ENCODE results near the gene SV2C.
A peak's percentile ranks its signal among the peaks of the same experiment; 100 is the strongest.
"Not testable (repeated sequence)": the region's sequence is repeated elsewhere in the genome, so short reads cannot be mapped to it uniquely, and the experiment has no call there.

Gene SV2C

DNA sequence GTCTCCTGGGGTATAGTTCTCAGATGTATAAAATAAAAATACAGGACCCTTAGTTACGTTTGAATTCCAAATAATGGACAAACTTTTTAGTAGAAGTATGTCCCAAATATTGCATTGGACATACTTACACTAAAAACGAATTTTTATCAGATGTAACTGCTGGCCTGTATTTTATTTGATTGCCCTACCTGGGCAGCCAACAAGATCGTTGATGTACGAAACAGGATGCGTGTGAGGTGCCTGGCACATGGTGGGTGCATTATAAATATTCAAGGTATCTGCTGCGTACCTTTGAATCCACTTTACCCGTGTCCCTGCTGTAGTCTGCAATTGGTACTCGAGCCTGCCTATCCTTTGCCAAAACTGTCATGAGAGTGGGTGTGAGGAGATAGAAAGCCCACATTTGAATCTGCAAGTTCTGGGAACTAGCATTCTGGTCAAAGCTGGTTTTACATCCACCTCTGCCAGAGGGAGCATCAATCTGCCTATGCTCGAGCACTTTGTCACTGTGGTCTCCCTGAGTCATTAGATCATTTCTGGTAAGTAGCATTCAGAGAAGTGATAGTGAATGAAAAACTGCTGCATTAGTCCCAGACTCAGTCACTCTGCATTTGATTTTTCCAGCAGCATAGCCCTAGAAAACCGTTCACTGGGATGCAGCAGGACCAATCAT is 186.2 kb downstream of the SV2C start:
- DNase-seq = no peak

DNA sequence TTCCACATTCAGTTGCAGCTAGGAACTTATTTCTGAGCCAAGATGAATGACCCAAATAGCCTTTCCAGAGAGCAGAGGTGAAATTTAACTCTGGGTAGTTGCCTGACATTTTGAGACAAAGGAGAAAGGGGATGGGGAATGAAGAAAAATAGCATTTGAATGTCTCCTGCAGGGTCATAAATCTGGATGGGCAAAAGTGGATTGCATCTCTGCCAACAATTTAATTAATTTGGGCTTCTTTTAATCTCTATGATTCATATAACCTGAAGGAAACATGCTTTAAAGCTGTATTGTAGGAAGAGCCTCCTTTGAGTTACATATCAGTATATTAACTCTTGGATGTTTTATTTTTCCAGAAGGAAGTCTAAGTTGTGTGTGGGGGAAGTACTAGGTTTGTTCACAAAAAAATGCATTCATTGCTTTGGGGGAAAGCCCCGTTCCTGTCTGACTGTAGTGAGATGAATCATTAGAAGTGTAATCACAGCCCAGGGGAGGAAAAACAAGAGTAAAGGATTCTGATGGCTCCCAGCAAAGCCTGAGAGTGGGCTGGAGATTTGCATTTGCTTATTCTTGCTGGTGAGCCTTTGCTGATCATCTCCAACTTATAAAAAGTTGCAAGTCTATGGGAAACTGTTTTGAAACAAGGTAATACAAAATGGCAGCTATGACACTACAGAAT is 186.9 kb downstream of the SV2C start:
- no peak for DNase-seq

DNA sequence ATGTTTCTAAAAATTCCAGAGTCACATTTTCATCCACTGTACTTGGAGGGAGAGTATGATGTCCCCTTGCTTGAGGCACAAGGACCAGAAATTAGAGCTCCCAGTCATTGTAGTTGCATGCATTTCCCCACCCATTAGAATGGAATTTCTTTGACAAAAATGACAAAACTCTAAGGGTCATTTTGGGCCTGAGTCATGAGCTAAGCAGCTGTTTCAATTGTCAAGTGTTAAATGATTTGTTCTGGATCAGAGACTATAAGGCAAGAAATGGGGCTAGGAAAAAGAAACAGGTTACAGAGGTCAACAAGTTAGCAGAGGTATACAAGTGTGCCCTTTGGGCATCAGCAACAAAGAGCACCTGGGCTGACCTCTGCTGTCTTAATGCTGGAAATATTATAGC is 188.7 kb downstream of the SV2C start:
- no peak for DNase-seq

DNA sequence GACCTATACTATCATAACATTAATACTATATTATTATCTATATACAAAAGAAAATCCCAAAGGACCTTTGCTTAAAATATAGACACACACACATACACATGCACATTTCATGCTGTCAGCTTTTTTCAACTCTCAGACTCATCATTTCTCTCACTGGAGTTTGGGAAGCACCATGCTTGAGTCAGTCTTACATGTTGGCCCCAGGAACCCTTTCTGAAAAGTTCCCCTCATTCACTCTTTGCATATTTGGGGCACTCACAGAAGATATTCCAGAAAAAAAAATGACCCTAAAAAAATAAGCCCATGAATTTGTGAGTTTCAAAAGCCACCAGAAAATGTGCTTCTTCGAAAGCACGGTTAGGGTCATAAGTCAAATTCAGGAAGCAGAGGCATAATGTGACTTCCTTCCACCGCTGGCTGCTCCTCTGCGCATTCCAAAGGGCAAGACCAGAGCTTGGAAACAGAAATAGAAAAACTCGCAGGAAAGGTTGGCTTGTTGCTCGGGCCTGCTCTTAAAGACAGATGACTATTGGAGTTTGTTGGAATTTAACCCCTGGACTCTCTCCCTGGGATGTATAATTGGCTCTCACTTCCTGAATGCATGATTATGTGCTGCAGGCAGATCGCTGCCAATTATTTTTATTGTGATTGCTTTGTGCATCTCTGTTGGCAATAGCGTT is 190.2 kb downstream of the SV2C start:
- DNase-seq = peak; percentile 67

DNA sequence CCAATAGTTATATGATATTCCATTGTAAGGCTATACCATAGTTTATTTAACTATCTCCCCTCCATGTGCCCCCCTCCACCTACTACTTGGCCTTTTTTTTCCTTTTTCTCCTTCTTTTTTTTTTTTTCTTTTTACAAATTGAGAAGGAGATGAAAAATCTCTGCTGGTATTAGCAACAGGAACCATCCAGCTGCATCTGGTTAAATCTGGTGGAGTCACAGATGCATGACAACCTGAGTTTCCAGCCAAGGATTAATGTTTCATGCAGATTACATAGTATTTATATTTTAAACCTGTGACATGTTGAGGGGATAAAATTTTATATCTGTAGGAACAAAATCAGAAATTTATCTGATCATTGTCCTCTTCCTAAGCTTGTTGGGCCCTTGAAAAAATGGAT is 191.4 kb downstream of the SV2C start:
- no peak for DNase-seq

DNA sequence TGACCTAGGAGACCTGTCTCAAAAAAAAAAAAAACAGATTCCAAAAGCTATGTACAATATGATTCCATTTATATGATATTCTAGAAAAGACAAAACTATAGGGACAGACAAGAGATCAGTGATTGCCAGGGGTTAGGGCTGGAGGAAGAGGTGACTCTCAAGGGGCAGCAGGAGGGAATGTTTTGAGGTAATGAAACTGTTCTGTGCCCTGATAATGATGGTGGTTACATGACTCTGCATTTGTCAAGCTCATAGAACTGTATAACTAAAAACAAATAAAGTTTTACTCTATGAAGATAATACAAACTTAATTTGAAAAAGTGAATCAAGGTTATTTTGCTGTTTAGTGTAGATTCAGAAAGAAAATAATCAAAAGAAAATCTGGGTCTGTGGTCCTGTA is 194.6 kb downstream of the SV2C start:
- DNase-seq = no peak

DNA sequence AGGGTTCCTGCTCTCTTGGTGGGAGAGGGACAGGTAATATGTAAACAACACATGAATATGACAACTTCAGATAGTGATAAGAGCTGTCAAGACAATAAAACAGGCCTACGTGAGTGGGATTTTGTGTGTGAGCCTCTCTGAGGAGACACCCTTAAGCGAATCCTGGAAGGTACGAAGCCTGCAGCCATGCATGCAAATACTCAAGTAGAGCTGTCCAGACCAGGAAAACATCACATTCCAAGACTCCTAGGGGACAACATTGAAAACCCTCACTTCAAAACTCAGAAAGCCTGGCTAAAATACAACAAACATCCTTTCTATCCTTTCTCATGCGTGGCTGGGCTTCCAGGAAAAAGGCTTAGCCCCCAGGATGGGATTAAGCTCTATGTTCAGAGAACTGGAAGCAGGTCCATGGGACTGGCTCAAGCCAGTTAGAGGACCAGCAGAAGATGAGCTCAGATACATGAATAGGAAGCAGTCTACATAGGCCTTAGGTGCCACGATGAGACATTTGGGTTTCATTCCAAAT is 195.1 kb downstream of the SV2C start:
- DNase-seq = no peak

DNA sequence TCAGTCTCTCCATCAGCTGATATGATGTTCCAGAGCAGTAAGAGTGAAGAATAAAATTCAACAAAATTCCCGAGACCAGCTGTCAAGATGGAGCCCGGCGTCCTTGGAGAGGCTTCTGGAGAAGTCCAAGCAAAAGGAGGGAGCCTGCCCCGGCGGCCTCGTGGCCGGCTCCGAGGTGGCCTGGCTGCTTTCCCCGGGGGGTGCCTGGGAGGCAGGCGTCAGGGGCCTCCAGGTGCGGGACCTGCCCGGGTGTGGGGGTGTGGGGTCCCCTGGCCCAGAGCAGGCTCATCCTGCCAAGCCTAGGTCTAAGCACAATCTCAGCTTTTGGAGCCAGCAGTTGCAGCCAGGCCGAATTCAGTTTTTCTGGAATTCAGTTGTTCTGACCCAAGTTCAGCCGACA is 197.3 kb downstream of the SV2C start:
- DNase-seq = no peak

DNA sequence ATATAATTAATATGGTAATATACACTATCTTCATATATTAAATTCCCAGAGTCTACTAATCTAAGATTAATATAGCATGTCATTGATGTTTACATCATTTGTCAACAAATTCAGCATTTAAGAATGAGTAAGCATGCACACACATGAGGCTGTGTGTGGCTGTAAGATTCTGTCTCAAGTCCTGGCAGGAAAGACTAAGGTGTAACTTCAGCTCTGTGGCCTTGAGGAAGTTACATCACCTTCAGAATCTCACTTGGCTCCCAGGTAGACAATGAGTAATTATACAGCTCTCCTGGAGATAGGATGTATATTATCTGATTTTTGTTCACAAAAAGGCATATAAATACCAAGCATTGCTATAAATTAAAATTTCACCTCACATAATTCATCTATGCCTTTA is 200.5 kb downstream of the SV2C start:
- DNase-seq = no peak

DNA sequence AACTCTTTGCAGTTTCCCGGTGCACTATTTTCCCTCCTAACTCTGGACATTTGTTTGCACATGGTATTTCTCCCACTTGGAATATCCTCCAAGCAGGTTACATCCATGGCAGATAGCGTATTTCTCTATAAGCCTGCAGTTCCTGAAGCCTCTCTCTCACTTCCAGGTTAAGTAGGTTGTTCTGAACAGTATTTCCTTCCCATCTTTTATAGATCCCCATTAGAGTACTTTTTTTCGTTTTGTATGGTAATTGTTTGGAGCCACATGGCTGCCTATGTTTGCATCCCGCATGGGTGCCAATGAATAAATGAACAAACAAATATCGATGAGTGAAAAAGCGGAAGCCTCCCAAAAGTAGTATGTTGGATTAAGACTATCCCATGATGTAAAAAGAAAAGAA is 206.5 kb downstream of the SV2C start:
- no peak for DNase-seq

DNA sequence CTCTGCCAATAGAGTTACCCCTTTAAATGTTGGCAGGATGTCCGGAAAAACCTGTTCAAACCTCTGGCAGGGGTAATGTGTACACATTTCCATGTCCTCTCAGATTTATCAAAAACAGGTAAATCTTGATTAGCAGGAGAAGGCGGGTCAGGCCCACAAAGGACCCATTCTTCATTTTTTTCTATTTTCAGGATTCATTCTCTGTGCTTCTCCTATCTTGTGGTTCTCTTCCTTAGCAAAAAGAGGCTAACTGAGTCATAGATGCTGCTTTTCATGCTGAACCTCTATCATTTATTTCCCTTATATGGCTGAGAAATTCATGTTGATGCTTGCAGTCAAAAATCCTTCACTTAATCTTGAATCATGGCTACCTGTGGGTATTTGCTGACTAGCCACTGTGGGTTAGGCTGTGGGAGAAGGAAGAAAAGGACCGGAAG is 207.2 kb downstream of the SV2C start:
- no peak for DNase-seq

DNA sequence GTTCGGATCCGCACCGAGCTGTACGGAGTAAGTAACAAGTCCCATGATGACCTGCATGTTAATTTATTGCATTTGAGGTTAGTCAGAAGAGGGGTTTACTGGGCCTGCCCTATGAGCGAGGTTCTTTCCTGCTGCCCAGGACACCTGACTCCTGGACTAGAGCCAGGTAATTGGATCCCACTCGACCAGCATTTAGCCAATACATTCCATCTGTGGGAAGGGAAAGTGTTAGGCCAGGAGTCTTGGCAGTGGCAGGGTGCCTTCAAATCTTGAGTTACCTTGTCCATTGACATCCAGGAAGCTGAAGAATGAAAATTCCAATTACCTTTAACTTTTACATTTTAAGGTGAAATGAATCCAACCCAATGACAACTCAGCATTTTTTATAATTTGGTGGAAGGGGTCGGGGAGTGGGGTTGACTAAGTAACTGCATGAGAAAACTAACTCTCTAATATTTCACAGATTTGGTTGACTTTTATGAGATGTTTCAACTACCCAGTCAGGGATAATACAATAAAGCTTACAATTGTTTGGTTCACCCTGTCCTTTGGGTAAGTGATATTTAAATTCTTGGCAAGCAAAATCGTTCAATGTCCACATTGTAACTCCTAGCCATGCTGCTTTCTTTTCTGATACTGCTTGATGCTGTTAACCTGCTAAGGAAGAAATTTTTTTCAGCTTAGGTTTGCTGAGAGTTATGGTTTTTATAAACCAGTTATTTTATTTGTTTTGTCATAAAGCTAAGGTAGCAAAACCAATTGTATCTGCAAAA is 208.3 kb downstream of the SV2C start:
- DNase-seq = no peak

DNA sequence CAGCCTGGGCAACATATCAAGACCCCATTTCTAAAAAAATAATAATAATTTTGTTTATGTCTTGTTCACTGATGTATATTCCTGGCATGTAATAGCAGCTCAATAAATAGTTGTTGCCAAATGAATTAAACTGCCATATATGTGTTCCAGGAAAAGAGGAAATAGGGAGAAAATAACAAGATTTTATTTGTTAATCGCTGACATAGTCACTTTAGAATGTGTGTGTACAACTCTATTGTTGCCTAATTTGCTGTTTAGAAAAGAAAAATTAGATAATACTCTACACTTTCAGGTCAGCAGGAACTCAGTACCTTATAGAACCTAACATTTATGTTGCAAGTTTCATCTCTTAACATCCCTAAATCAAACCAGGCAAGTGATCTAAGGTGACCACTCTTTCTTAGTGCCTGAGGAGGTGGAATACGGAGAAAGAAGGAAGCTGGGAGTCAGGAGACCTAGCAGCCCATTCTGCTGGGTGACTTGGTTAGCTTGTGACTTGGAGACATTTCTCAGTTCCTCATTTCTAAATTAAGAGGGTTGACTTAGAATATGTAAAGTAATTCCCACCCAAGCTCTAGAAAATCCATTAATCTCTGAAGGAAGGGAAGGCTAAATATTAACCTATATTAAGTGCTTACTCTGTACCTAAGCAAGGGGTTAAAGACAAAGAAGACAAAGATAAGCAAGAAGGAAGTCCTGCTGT is 209.6 kb downstream of the SV2C start:
- DNase-seq = peak; percentile 50

DNA sequence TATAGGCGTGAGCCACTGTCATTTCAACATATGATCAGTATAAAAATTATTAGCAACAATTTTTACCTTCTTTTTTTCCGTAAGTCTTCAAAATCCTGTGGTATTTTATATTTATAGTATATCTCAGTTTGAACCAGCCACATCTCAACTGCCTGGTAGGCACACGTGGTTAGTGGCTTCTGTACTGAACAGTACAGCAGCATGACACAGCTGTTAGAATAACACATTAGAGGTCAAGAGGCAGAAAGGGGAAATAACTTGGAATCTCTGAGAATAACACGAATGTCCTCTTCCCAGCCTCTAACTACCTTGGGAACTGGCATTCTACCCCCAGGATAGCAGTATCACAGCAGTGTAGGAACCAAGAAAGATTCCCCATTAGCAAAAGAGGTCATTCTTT is 211.4 kb downstream of the SV2C start:
- DNase-seq = peak; percentile 48

DNA sequence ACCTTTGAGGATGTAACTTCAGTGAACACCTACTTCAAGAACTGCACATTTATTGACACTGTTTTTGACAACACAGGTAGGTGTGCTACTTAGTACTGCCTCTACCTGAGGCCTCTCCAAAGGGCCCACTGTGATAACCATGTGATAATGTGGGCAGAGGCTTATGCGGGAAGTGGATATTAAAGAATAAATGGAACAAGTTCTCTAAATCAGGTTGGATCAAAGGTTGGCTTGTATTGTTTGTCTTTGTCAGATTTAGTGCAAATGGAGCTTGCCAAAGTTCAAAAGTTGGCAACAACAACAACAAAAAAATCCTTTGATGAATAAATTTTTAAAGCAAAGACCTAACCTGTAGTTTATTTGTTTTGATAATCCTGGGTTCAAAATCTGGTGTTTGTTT is 215.7 kb downstream of the SV2C start:
- no peak for DNase-seq

DNA sequence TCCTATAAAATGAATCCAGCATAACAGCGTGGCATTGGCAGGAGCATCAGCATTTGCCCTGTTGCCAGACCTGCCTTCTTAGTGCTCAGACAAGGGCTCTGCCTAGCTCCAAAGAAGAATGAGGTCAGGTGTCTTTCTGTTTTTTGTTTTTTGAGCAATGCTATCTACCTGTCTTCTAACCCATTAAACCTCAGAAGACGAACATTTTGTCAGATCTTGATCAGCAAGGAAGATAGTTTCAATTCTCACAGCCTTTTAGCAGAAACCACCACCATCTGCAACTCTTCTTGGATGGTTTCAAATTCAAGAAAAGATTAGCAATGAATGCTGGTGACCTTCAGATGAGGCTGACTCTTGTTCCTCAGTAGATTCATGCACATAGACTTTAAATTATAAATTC is 216.4 kb downstream of the SV2C start:
- no peak for DNase-seq

DNA sequence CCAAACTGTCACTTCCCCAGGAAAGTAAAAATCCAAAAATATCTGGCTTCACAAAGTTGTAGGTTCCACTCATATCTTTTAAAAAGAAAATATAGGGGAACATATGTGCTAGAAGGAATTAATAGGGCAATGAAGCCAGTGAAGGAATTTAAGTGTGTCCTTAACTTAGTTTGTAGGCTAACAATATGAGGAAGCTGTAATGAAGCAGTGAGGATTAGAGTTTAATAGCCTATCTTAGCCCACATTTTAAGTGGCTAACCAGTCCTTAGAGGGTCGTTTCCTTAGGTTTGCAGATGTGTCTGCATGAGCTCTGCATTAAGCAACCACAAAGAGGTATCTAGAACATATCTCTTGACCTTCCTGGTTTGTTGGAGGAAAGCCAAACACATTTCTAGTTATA is 218.7 kb downstream of the SV2C start:
- DNase-seq = peak; percentile 45

DNA sequence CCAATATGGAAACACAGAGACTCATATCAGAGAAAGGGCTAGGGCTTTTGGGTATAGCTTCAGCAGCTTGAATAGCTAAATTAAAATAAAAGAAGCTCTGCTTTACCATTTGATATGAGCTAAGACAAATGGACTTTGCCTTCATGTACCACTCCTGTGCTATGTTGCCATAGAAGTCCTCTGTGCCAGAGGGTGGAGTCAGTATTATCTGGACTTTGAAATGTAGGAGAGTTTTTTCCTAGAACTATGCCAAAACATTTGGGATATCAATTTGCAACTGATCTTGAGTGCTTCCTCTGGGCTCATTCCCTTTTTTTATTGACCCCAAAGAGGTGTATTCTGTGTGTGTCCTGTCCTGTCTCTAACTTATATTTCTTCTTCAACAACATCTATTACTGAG is 219.5 kb downstream of the SV2C start:
- DNase-seq = not testable (repeated sequence)

DNA sequence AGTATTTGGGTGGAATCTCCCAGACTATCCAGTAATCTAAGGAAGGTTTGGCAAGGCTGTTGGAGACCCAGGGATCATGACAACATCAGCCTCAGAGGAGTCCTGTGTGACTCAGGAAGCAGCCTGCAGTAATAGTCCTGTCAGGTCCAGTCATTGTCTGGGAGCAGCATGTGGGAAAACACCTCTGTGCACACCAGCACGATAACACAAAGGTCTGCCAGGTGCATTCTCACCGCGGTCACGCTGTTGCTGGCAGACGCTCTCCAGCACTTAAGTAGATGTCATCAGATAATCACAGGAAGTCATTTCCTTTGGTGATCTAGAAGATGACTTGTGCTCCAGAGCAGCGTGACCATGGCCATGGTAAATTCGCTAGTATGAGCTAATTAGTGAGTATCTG is 220.7 kb downstream of the SV2C start:
- no peak for DNase-seq

DNA sequence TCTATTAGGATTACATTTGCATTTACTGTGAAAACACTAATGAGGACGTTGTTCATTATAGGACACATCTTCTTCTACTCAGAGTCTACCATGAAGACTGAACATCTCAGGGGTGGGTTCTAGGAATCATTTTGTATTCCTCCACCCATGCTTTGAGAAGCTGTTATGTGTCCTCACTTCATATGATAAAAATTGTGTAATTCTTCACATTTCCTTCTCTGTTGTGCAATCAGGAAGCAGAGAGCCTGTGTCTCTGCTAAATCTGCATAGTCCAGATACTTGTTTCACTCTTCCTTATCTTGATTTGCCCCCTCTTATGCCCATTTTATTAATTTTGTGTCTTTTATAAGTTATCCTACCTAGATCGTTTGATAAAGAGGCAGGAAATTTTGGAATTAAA is 222.1 kb downstream of the SV2C start:
- DNase-seq = peak; percentile 64

DNA sequence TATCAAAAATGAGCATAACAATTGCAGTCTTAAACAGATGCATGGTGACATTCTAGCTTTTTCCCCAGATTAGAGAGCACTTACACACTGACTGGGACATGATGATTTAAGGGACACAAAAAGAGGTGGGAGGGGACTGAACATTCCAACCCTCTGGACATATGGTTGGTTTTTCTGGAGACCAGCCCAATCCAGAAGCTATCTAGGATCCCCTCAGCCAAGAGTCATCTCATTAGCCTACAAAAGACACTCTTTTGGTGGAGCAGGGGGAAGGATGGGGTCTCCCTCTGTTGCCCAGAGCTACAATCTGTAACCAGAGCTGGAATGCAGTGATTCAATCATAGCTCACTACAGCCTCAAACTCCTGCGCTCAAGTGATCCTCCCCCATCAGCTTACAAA is 222.6 kb downstream of the SV2C start:
- DNase-seq = no peak

DNA sequence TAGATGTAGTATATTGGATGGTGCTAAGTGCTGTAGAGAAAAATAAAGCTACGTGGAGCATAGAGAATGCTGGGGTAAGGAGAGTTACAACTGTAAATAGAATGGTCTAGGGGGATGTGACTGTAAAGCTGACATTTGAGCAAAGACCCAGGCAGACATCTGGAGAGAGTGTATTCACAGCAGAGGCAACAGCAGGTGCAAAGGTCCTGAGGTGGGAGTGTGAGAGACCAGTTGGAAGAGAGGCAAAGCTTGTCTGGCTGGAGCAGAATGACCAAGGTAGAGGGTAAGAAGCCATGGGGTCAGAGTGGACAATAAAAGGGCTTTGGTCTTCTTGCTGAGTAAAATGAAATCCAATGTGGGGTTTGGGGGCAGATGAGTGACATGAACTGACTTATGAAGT is 227.0 kb downstream of the SV2C start:
- DNase-seq = no peak

DNA sequence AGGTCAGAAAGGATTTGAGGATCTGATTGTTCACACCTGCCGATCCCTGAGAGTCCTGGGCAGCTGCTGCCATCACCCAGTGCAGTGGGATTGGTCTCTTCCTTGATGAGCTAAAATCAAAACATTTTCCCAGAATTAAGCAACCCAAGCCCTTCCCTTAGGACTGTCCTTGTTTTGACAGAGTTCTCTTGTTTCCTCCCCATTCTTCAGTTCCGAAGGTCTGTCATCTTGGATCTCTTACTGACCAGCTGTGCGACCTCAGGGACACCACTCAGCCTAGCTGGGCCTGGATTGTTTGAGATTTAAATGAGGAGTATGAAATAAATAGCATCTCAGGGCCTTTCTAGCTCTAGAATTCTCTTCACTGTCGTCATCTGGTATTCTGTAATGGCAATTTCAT is 229.6 kb downstream of the SV2C start:
- no peak for DNase-seq
